Heart right ventricle (tissue), 16 donors: ENCODE data around the gene DSTYK. TPM values are rescaled to one million over a fixed set of nuclear protein-coding genes. Genes with fewer than 3 reads are reported as not detected.

Experiments
- ATAC-seq, 8 donors: fragments of 200-7000 bp; cut with Tn5 transposase; one replicate each; pipeline ENCODE4 v1.9.1; 2020; ENCODE audit warnings: mild to moderate bottlenecking in 8 of 8, moderate library complexity in 8 of 8, moderate number of reproducible peaks in 1 of 8
- DNase-seq, 2 donors: peaks; one replicate each; pipeline ENCODE4 v3.0.0-alpha.2; 2020
- H3K27ac ChIP-seq, 10 donors: fragments of 200-600 bp; sonication (generic) in 2 of 10; one replicate each; pipeline versions ENCODE4 v1.5.0 to v1.8.0; 2020 to 2022; ENCODE audit warnings: mild to moderate bottlenecking in 3 of 10
- H3K27me3 ChIP-seq, 7 donors: fragments of 200-600 bp; one replicate each; pipeline ENCODE4 v1.8.0; 2021 to 2022; ENCODE audit warnings: mild to moderate bottlenecking in 2 of 7
- H3K36me3 ChIP-seq, 9 donors: fragments of 200-600 bp; sonication (generic) in 1 of 9; one replicate each; pipeline versions ENCODE4 v1.5.0 to v1.8.0; 2020 to 2022; ENCODE audit warnings: mild to moderate bottlenecking in 2 of 9
- H3K4me1 ChIP-seq, 9 donors: fragments of 200-600 bp; sonication (generic) in 1 of 9; one replicate each; pipeline versions ENCODE4 v1.5.0 to v1.8.0; 2020 to 2022; ENCODE audit warnings: mild to moderate bottlenecking in 4 of 9
- H3K4me3 ChIP-seq, 10 donors: fragments of 200-600 bp; sonication (generic) in 2 of 10; one replicate each; pipeline versions ENCODE4 v1.5.0 to v1.8.0; 2020 to 2022; ENCODE audit warnings: mild to moderate bottlenecking in 7 of 10, moderate library complexity in 2 of 10
- H3K9me3 ChIP-seq, 11 donors: fragments of 200-600 bp in 10 of 11; sonication (generic) in 2 of 11; one replicate each; pipeline versions ENCODE4 v1.5.0 to v1.8.0; 2013 to 2022; ENCODE audit warnings: mild to moderate bottlenecking in 2 of 11, control low read depth in 1 of 11, moderate library complexity in 1 of 11
- WGBS, 2 donors: extraction: QIAGEN DNeasy Blood & Tissue Kit; methylation state at CpG; one replicate each; pipeline ENCODE4 v1.1.7; 2013; ENCODE audit warnings: inconsistent platforms in 1 of 2; 5-methylcytosine and 5-hydroxymethylcytosine counted together
- intact Hi-C, 10 donors: fragments of 100-400 bp; cut with DNase I; formaldehyde crosslinking; loops; one replicate each; pipeline versions ENCODE4 v1.11.1 to v1.14.2; 2022
- long read RNA-seq, 3 donors: library from polyadenylated mRNA; unstranded; transcript quantifications; one replicate each; pipeline ENCODE4 v2.0.0, GENCODE V29; 2020 to 2021
- polyA plus RNA-seq, 2 donors: library from polyadenylated mRNA; stranded (reverse); fragments of 200-250 nt; gene quantifications; one replicate each; pipeline ENCODE4 v1.2.3, GENCODE V29; 2013
- total RNA-seq, 10 donors: library from RNA; stranded (reverse); fragmentation: NEBNext Ultra II Directional in 3 of 10; extraction: Animal tissue kit (Norgen Biotek cat#: 25700) in 3 of 10; gene quantifications; one replicate each; pipeline versions ENCODE4 v1.2.1 to v1.2.4, GENCODE V29; 2021 to 2023
- TF ChIP-seq, protein P1 (sequence below), 9 donors: fragments of 200-600 bp; sonication (generic) in 2 of 9; IDR thresholded peaks; one replicate each; pipeline versions ENCODE4 v1.5.0 to v1.8.0; 2021 to 2022; ENCODE audit warnings: antibody characterized with exemption in 9 of 9, mild to moderate bottlenecking in 5 of 9, moderate library complexity in 1 of 9
- donor health status: Arrhythmogenic right ventricular cardiomyopathy.
- donor health status: ischemic (EF 13 %, LVEDD 7.1; RV severe dilation, severe dysfunction).
- donor health status: healthy with polysubstance abuse.
- donor health status: DM: no; HTN: yes; CAD: no.
- donor health status: DM: no; HTN: no; CAD: no.
- donor health status: ischemic (EF 25% LVEDD 6.9; RV normal size, moderate dysfunction).
- donor health status: ischemic (EF 25% LVEDD 5.7; RV mildly dilated, moderate dysfunction).
- donor health status: healthy.
- donor health status: DM: yes; HTN: yes; CAD: no.
- donor health status: Ischemic cardiomyopathy.
- donor health status: ischemic (EF 35%, LVEDD 5.7; RV mildly dilated, moderate dysfunction).
- donor health status: nonischemic (EF 11% LVEDD 7.7; RV severe dilation, severe dysfunction).
- donor health status: DM: yes; HTN: yes; CAD: no.
- donor health status: PGD.
- donor health status: ischemic (EF 29% LVEDD 5.4; RV normal size, mild dysfunction).
- donor health status: nonischemic (EF 23%, LVEDD 6.1; RV moderate dilation, normal function).

Gene DSTYK, protein sequence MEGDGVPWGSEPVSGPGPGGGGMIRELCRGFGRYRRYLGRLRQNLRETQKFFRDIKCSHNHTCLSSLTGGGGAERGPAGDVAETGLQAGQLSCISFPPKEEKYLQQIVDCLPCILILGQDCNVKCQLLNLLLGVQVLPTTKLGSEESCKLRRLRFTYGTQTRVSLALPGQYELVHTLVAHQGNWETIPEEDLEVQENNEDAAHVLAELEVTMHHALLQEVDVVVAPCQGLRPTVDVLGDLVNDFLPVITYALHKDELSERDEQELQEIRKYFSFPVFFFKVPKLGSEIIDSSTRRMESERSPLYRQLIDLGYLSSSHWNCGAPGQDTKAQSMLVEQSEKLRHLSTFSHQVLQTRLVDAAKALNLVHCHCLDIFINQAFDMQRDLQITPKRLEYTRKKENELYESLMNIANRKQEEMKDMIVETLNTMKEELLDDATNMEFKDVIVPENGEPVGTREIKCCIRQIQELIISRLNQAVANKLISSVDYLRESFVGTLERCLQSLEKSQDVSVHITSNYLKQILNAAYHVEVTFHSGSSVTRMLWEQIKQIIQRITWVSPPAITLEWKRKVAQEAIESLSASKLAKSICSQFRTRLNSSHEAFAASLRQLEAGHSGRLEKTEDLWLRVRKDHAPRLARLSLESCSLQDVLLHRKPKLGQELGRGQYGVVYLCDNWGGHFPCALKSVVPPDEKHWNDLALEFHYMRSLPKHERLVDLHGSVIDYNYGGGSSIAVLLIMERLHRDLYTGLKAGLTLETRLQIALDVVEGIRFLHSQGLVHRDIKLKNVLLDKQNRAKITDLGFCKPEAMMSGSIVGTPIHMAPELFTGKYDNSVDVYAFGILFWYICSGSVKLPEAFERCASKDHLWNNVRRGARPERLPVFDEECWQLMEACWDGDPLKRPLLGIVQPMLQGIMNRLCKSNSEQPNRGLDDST
- total RNA-seq (1 to 10 TPM; 5.7 to 9.5 (median 8.0) TPM), polyA plus RNA-seq (1 to 10 TPM; 2.6 to 3.2 TPM)
- long read RNA-seq, donor 1, full-length matches to known transcripts = 26 of 36 reads
- long read RNA-seq, donor 1, partial matches to known transcripts = 1 of 36 reads
- long read RNA-seq, donor 1, other reads (novel, unspliced or antisense) = 9 of 36 reads
- long read RNA-seq, donor 2, full-length matches to known transcripts = 18 of 30 reads
- long read RNA-seq, donor 2, partial matches to known transcripts = 5 of 30 reads
- long read RNA-seq, donor 2, other reads (novel, unspliced or antisense) = 7 of 30 reads
- long read RNA-seq, donor 3, full-length matches to known transcripts = 6 of 14 reads
- long read RNA-seq, donor 3, partial matches to known transcripts = 4 of 14 reads
- long read RNA-seq, donor 3, other reads (novel, unspliced or antisense) = 4 of 14 reads

DNA sequence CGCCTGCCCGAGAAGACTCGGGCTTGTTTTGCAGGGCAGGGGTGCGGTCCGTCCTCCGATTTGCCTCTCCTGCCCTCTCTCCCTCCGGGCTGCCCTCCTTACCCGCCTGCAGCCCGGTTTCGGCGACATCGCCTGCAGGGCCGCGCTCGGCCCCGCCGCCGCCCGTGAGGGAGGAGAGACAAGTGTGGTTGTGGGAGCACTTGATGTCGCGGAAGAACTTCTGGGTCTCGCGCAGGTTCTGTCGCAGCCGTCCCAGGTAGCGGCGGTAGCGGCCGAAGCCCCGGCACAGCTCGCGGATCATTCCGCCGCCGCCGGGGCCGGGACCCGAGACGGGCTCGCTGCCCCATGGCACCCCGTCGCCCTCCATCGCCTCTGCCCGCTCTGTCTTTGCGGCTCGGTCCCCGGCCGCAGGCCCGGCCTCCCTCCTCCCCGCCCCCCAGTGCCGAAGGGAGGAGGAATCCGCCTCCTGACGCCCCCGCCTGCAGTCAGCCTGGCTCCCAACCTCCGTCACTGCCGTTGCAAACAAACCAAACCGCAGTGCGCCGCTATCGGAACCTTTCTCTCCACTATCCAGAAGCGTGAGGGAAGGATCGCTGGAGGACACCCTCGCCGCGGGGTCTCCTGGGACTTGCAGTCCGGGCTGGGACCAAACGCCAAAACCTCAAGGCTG is at the start of gene DSTYK:
Gene DSTYK, minus strand, starts transcription at position 534 of the 670 bp plus-strand sequence. Its CDS starts 167 bp downstream, at position 367.
- H3K4me3 ChIP-seq = peak within 1 kb of the TSS; percentile 80 to 99 (median 92)
- DNase-seq = peak; percentile 91 to 95
- 0 to 1% methylated on average over 56 to 67 of the region's 67 CpGs for WGBS, 2 donors
- H3K4me1 ChIP-seq = peaks cover 4 to 37% (median 14%) of the 10 kb centered on the region in 9 donors
- no peaks in the 10 kb centered on the region for H3K9me3 ChIP-seq
- TF ChIP-seq, protein P1, sequence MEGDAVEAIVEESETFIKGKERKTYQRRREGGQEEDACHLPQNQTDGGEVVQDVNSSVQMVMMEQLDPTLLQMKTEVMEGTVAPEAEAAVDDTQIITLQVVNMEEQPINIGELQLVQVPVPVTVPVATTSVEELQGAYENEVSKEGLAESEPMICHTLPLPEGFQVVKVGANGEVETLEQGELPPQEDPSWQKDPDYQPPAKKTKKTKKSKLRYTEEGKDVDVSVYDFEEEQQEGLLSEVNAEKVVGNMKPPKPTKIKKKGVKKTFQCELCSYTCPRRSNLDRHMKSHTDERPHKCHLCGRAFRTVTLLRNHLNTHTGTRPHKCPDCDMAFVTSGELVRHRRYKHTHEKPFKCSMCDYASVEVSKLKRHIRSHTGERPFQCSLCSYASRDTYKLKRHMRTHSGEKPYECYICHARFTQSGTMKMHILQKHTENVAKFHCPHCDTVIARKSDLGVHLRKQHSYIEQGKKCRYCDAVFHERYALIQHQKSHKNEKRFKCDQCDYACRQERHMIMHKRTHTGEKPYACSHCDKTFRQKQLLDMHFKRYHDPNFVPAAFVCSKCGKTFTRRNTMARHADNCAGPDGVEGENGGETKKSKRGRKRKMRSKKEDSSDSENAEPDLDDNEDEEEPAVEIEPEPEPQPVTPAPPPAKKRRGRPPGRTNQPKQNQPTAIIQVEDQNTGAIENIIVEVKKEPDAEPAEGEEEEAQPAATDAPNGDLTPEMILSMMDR (IDR thresholded peaks at IDR 0.05) = peak in 2 of 9 donors; percentile 20 to 22
- H3K36me3 ChIP-seq = no peaks in the 10 kb centered on the region
- H3K27me3 ChIP-seq = no peaks in the 10 kb centered on the region
- intact Hi-C loops = loop anchor here in 1 of 10 donors (1.0 to 5.0 kb wide), 2 partner anchors 46 to 89 kb away; no protein-coding TSS in a partner anchor
- H3K27ac ChIP-seq = peak within 1 kb of the TSS; percentile 85 to 95 (median 91)
- peak; percentile 97 to 99 (median 98) for ATAC-seq

DNA sequence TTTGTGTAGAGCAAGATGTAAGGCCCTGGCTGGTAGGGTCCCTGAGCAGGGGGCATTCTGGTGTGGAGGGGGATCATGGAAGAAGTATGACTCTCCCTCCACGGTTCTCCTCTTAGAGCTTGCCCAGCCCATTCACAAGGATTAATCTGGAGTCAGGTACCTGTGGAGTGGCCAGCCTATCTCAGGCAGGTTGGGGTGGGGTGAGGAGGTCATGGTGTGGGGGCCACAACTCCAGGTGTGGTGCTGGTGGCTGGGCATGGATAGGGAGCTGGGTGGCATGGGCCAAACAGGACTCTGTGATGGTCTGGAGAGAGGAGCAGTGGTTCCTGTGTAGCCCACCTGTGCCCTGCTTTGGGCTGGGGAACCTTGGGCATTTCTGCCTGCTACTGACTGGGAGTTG is 48.5 kb upstream of the DSTYK start:
- Histone ChIP-seq H3K9me3 (no peaks in the 10 kb centered on the region), H3K4me3 (no peak overlapping the region), H3K36me3 (no peaks in the 10 kb centered on the region), H3K27me3 (no peaks in the 10 kb centered on the region), H3K27ac (peak overlapping the region in 2 of 10 donors; percentile 16 to 30), H3K4me1 (peaks cover 28 to 70% (median 61%) of the 10 kb centered on the region in 9 donors)
- no peak for ATAC-seq
- WGBS, 2 donors = 67 to 86% methylated on average over 1 of the region's 1 CpG
- TF ChIP-seq, protein P1 (IDR thresholded peaks at IDR 0.05) = no peak
- DNase-seq = no peak
- intact Hi-C loops = loop anchor here in 9 of 10 donors (5.0 to 10.0 kb wide), 10 partner anchors 48 to 453 kb away; partner anchors contain the start of genes RBBP5 (in 2 of the 9) and DSTYK (in 1 of the 9)

DNA sequence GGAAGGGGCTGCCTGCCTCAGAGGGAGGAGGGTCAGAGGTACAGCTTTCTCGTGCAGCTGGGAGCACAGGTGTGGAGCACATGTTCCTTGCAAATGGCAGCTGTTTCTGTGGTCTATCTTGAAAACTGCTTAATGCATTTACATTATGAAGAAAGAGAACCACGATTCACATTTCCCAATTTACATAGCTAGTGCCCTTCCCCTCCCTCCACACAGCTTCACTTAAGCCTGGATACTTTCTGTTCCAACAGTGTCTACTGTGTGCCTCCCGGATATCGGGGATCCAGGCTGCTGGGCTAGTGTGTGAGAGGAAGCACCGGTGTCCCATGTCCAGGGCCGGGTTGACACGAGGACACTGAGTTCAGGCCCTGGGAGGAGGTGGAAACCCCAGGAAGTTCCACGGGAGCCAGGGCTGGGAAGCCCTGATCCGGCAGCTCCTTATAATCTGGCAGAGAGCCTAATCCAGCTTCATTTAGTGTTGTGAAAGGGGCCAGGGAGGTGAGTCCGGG is 47.9 kb upstream of the DSTYK start:
- H3K4me1 ChIP-seq = peaks cover 28 to 70% (median 61%) of the 10 kb centered on the region in 9 donors
- peak overlapping the region in 1 of 10 donors; percentile 9 for H3K4me3 ChIP-seq
- intact Hi-C loops = loop anchor here in 9 of 10 donors (5.0 to 10.0 kb wide), 10 partner anchors 47 to 452 kb away; partner anchors contain the start of genes RBBP5 (in 2 of the 9) and DSTYK (in 1 of the 9)
- H3K27ac ChIP-seq = peak overlapping the region in 4 of 10 donors; percentile 5 to 42 (median 23)
- TF ChIP-seq, protein P1 (IDR thresholded peaks at IDR 0.05) = no peak
- 25 to 44% methylated on average over 10 of the region's 10 CpGs for WGBS, 2 donors
- ATAC-seq = peak; percentile 16 to 75 (median 66)
- peak; percentile 36 for DNase-seq
- no peaks in the 10 kb centered on the region for H3K27me3 ChIP-seq
- no peaks in the 10 kb centered on the region for H3K9me3 ChIP-seq
- H3K36me3 ChIP-seq = no peaks in the 10 kb centered on the region
